ENCODE data around the gene CAVIN3. TPM values are rescaled to one million over a fixed set of nuclear protein-coding genes. Genes with fewer than 3 reads are reported as not detected.

Gene CAVIN3
- polyA plus RNA-seq, 1 donor (not counting 4 experiments of a cell fraction or from before 2014, with no cell fraction given): 30.1 TPM

DNA sequence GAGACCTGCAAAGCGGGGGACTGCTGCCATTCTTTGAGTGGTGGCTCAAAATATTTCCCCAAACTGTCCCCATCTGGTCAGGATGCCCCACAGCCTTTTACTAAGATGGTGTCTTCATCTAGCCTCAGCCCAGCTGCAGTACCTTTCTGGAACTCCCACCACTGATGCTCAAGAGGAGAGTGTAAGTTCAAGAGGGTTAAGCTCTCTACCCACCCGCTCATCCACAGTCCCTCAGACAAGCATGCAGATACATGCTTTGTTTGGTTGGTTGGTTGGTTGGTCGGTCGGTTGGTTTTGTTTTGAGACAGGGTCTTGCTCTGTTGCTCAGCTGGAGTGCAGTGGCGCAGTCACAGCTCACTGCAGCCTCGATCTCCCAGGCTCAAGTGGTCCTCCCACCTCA lies 14.5 kb upstream of the CAVIN3 start:
- no peaks in the 10 kb centered on the region for H3K9me3 ChIP-seq (ENCODE audit: control insufficient read depth, low read depth, low read length)
- H4K20me1 ChIP-seq (ENCODE audit: control insufficient read depth, extremely low read depth, insufficient read depth, low read length): no peaks in the 10 kb centered on the region
- FAIRE-seq: no peak
- no peak overlapping the region for H3K9ac ChIP-seq (ENCODE audit: control insufficient read depth, extremely low read depth, insufficient read depth, low read length)
- no peak overlapping the region for H3K4me2 ChIP-seq (ENCODE audit: control insufficient read depth, extremely low read depth, insufficient read depth, low read depth, low read length)
- no peaks in the 10 kb centered on the region for H3K9me1 ChIP-seq (ENCODE audit: control insufficient read depth, extremely low read depth, insufficient read depth, low read length)
- dilution Hi-C loops (cut with MboI; ENCODE audit: extremely low pct_ligation_motif_present, low sequenced_read_pairs): no loop called here
- no peak overlapping the region for H2AFZ ChIP-seq (ENCODE audit: control insufficient read depth, low read length)
- no peak overlapping the region for H3K4me3 ChIP-seq (ENCODE audit: control insufficient read depth in 2 of 3, extremely low read depth in 1 of 3, insufficient read depth in 2 of 3, low read depth in 1 of 3, low read length in 3 of 3)
- H3K27me3 ChIP-seq (ENCODE audit: control insufficient read depth, extremely low read depth, insufficient read depth, low read length): no peaks in the 10 kb centered on the region
- H3K36me3 ChIP-seq (ENCODE audit: control insufficient read depth in 2 of 2, extremely low read depth in 1 of 2, insufficient read depth in 2 of 2, low read length in 2 of 2): no peaks in the 10 kb centered on the region
- no peaks in the 10 kb centered on the region for H3K79me2 ChIP-seq (ENCODE audit: control insufficient read depth, insufficient read depth, low read length)
- no peak overlapping the region for H3K27ac ChIP-seq (ENCODE audit: control insufficient read depth, insufficient read depth, low read length)
- TF ChIP-seq, protein P1, sequence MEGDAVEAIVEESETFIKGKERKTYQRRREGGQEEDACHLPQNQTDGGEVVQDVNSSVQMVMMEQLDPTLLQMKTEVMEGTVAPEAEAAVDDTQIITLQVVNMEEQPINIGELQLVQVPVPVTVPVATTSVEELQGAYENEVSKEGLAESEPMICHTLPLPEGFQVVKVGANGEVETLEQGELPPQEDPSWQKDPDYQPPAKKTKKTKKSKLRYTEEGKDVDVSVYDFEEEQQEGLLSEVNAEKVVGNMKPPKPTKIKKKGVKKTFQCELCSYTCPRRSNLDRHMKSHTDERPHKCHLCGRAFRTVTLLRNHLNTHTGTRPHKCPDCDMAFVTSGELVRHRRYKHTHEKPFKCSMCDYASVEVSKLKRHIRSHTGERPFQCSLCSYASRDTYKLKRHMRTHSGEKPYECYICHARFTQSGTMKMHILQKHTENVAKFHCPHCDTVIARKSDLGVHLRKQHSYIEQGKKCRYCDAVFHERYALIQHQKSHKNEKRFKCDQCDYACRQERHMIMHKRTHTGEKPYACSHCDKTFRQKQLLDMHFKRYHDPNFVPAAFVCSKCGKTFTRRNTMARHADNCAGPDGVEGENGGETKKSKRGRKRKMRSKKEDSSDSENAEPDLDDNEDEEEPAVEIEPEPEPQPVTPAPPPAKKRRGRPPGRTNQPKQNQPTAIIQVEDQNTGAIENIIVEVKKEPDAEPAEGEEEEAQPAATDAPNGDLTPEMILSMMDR (optimal IDR thresholded peaks at IDR 0.05 in 1 of 3, IDR thresholded peaks at IDR 0.05 in 1 of 3, conservative IDR thresholded peaks at IDR 0.05 in 1 of 3; ENCODE audit: extremely low read depth in 1 of 3, insufficient read depth in 2 of 3, low read length in 3 of 3): no peak
- no peak for TF ChIP-seq EZH2 (IDR thresholded peaks at IDR 0.05; ENCODE audit: low read length)
- H3K4me1 ChIP-seq (ENCODE audit: control insufficient read depth, extremely low read depth, insufficient read depth, low read length): no peaks in the 10 kb centered on the region
- no peak for DNase-seq (ENCODE audit: low read depth, low spot score)

DNA sequence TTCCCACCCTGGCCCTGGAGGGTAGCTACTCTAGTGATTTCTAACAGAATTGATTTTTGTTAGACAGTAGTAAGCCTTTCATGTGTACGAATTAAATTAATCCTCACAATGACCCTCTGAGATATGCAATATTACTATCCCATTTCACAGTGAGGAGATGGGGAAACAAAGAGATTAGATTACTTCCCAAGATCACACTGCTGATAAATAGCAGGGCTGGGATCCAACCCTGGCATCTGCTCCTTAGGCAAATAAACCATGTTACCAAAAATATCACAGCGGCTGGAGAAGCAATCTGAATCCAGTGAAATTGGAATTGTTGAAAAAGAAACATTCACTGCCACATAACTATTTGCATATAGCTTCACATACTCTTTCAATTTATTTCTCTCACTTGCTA lies 12.8 kb upstream of the CAVIN3 start:
- Histone ChIP-seq H3K36me3 (ENCODE audit: control insufficient read depth in 2 of 2, extremely low read depth in 1 of 2, insufficient read depth in 2 of 2, low read length in 2 of 2) (no peaks in the 10 kb centered on the region), H2AFZ (ENCODE audit: control insufficient read depth, low read length) (no peak overlapping the region), H3K27me3 (ENCODE audit: control insufficient read depth, extremely low read depth, insufficient read depth, low read length) (no peaks in the 10 kb centered on the region), H4K20me1 (ENCODE audit: control insufficient read depth, extremely low read depth, insufficient read depth, low read length) (no peaks in the 10 kb centered on the region), H3K4me2 (ENCODE audit: control insufficient read depth, extremely low read depth, insufficient read depth, low read depth, low read length) (no peak overlapping the region), H3K9me1 (ENCODE audit: control insufficient read depth, extremely low read depth, insufficient read depth, low read length) (no peaks in the 10 kb centered on the region), H3K79me2 (ENCODE audit: control insufficient read depth, insufficient read depth, low read length) (no peaks in the 10 kb centered on the region), H3K9ac (ENCODE audit: control insufficient read depth, extremely low read depth, insufficient read depth, low read length) (no peak overlapping the region), H3K4me1 (ENCODE audit: control insufficient read depth, extremely low read depth, insufficient read depth, low read length) (no peaks in the 10 kb centered on the region), H3K9me3 (ENCODE audit: control insufficient read depth, low read depth, low read length) (no peaks in the 10 kb centered on the region), H3K27ac (ENCODE audit: control insufficient read depth, insufficient read depth, low read length) (no peak overlapping the region), H3K4me3 (ENCODE audit: control insufficient read depth in 2 of 3, extremely low read depth in 1 of 3, insufficient read depth in 2 of 3, low read depth in 1 of 3, low read length in 3 of 3) (no peak overlapping the region)
- DNase-seq (ENCODE audit: low read depth, low spot score) (no peak), FAIRE-seq (no peak)
- TF ChIP-seq, protein P1 (optimal IDR thresholded peaks at IDR 0.05 in 1 of 3, IDR thresholded peaks at IDR 0.05 in 1 of 3, conservative IDR thresholded peaks at IDR 0.05 in 1 of 3; ENCODE audit: extremely low read depth in 1 of 3, insufficient read depth in 2 of 3, low read length in 3 of 3): no peak
- no peak for TF ChIP-seq EZH2 (IDR thresholded peaks at IDR 0.05; ENCODE audit: low read length)
- dilution Hi-C loops (cut with MboI; ENCODE audit: extremely low pct_ligation_motif_present, low sequenced_read_pairs): no loop called here
